K562 (cell line): Measurements from ENCODE around the gene FLAD1.

Experiments used
- CBX5 ChIP-seq: IDR thresholded peaks from 2 replicates; pipeline ENCODE4 v1.6.1; 2014; ENCODE audit warnings: low read depth, borderline replicate concordance
- GATA2 ChIP-seq: sonication (generic); formaldehyde crosslinking; IDR thresholded peaks from 2 replicates; pipeline ENCODE4 v1.4.0; 2020; ENCODE audit warnings: mild to moderate bottlenecking, missing genetic modification reagents
- HBP1 ChIP-seq: fragments of 450-650 bp; formaldehyde crosslinking; IDR thresholded peaks from 2 replicates; pipeline ENCODE4 v1.4.0; 2022; ENCODE audit warnings: missing genetic modification characterization
- MBD2 ChIP-seq: sonication (generic); IDR thresholded peaks from 2 replicates; pipeline ENCODE4 v1.6.1; 2016; ENCODE audit warnings: low read depth, borderline replicate concordance
- MTA3 ChIP-seq: fragments of 450-650 bp; formaldehyde crosslinking; IDR thresholded peaks from 2 replicates; pipeline ENCODE4 v1.6.1; 2017; ENCODE audit warnings: mild to moderate bottlenecking, borderline replicate concordance
- PCBP1 ChIP-seq: fragments of 200-400 bp; formaldehyde crosslinking; IDR thresholded peaks from 2 replicates; pipeline ENCODE4 v1.6.1; 2018; ENCODE audit warnings: mild to moderate bottlenecking, low read depth, low read length; ENCODE audit not compliant: poor library complexity, severe bottlenecking
- POLR2AphosphoS2 ChIP-seq: IDR thresholded peaks from 2 replicates; pipeline ENCODE4 v1.6.1; 2012; ENCODE audit warnings: low read length, improper control_type of control experiment
- TF ChIP-seq, protein P1 (sequence below), 3 experiments: IDR thresholded peaks in 2 of 3; conservative IDR thresholded peaks in 1 of 3; 2 replicates each; pipeline ENCODE4 v1.5.1; 2011 to 2012; ENCODE audit warnings: low read length in 3 of 3, mild to moderate bottlenecking in 3 of 3, control low read depth in 2 of 3, improper control_type of control experiment in 1 of 3, inconsistent platforms in 1 of 3, low read depth in 1 of 3, mixed read lengths in 1 of 3, moderate library complexity in 1 of 3; ENCODE audit not compliant: insufficient read depth in 2 of 3
- TF ChIP-seq, protein P2 (sequence below): sonication (generic); formaldehyde crosslinking; IDR thresholded peaks from 2 replicates; pipeline ENCODE4 v1.9.0; 2022; ENCODE audit warnings: mild to moderate bottlenecking, missing genetic modification reagents
- TF ChIP-seq, protein P3 (sequence below): fragments of 250-450 bp; sonication (Bioruptor Pico); IDR thresholded peaks from 2 replicates; pipeline ENCODE4 v1.4.0; 2020; ENCODE audit warnings: mild to moderate bottlenecking, moderate library complexity

DNA sequence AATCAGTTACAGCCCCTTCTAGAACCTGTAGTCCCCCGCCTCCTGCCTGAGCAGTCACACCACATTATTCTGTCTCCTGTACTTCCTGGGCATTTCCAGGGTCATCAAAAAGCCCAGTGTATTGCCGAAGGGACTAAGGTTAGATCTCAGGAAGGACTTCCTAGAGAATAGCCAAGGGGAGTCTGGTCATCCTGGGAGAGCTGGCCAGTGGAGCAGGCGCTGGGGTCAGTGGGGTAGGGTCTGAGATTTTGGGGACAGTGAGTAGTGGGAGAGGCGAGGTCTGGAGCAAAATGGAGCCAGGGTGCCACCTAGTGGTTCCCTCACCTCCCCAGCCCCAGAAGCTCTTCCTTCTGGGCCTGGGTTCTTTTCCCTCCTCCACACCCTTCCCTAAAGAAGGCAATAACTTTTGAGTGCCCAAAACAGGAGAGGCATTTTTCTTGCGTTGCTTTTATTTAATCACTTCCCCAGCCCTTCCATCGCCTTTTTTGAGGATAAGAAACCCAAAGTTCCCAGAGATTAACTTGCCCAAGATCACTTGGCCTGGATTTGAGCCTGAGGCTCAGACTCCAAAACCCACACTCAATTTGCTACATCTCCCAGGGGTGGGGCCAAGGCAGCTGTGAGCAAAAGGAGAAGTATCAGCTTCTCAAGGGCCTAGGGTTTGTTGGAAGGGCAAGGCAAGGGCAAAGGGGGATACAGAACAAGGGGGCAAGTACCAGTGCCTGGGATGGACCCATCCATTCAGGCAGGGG, 39.3 kb upstream of the FLAD1 start:
- no peak for TF ChIP-seq POLR2AphosphoS2
- no peak for TF ChIP-seq HBP1 (CRISPR knock-in tag)
- TF ChIP-seq, protein P1, sequence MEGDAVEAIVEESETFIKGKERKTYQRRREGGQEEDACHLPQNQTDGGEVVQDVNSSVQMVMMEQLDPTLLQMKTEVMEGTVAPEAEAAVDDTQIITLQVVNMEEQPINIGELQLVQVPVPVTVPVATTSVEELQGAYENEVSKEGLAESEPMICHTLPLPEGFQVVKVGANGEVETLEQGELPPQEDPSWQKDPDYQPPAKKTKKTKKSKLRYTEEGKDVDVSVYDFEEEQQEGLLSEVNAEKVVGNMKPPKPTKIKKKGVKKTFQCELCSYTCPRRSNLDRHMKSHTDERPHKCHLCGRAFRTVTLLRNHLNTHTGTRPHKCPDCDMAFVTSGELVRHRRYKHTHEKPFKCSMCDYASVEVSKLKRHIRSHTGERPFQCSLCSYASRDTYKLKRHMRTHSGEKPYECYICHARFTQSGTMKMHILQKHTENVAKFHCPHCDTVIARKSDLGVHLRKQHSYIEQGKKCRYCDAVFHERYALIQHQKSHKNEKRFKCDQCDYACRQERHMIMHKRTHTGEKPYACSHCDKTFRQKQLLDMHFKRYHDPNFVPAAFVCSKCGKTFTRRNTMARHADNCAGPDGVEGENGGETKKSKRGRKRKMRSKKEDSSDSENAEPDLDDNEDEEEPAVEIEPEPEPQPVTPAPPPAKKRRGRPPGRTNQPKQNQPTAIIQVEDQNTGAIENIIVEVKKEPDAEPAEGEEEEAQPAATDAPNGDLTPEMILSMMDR (IDR thresholded peaks at IDR 0.05 in 2 of 3, conservative IDR thresholded peaks at IDR 0.05 in 1 of 3; ENCODE audit: insufficient read depth in 2 of 3, low read depth in 1 of 3, low read length in 3 of 3) = peak; percentile 80 to 93 (median 86)
- no peak for TF ChIP-seq GATA2 (CRISPR knock-in tag)
- no peak for TF ChIP-seq CBX5
- TF ChIP-seq, protein P2, sequence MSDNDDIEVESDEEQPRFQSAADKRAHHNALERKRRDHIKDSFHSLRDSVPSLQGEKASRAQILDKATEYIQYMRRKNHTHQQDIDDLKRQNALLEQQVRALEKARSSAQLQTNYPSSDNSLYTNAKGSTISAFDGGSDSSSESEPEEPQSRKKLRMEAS = no peak
- TF ChIP-seq, protein P3, sequence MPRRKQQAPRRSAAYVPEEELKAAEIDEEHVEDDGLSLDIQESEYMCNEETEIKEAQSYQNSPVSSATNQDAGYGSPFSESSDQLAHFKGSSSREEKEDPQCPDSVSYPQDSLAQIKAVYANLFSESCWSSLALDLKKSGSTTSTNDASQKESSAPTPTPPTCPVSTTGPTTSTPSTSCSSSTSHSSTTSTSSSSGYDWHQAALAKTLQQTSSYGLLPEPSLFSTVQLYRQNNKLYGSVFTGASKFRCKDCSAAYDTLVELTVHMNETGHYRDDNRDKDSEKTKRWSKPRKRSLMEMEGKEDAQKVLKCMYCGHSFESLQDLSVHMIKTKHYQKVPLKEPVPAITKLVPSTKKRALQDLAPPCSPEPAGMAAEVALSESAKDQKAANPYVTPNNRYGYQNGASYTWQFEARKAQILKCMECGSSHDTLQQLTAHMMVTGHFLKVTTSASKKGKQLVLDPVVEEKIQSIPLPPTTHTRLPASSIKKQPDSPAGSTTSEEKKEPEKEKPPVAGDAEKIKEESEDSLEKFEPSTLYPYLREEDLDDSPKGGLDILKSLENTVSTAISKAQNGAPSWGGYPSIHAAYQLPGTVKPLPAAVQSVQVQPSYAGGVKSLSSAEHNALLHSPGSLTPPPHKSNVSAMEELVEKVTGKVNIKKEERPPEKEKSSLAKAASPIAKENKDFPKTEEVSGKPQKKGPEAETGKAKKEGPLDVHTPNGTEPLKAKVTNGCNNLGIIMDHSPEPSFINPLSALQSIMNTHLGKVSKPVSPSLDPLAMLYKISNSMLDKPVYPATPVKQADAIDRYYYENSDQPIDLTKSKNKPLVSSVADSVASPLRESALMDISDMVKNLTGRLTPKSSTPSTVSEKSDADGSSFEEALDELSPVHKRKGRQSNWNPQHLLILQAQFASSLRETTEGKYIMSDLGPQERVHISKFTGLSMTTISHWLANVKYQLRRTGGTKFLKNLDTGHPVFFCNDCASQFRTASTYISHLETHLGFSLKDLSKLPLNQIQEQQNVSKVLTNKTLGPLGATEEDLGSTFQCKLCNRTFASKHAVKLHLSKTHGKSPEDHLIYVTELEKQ (CRISPR knock-in tag) = no peak
- TF ChIP-seq MTA3 = 0 out of 2 replicates have a peak, but pooled peaks have one; percentile 42
- no peak for TF ChIP-seq PCBP1
- no peak for TF ChIP-seq MBD2
